ENCODE data around the gene HNRNPUL2. TPM values are rescaled to one million over a fixed set of nuclear protein-coding genes. Genes with fewer than 3 reads are reported as not detected.
"Not testable (repeated sequence)": the region's sequence is repeated elsewhere in the genome, so short reads cannot be mapped to it uniquely, and the experiment has no call there.

The HNRNPUL2 gene
- total and polyA plus RNA-seq, 10 donors, result 26.4 to 62.8 (median 46.0) TPM

DNA sequence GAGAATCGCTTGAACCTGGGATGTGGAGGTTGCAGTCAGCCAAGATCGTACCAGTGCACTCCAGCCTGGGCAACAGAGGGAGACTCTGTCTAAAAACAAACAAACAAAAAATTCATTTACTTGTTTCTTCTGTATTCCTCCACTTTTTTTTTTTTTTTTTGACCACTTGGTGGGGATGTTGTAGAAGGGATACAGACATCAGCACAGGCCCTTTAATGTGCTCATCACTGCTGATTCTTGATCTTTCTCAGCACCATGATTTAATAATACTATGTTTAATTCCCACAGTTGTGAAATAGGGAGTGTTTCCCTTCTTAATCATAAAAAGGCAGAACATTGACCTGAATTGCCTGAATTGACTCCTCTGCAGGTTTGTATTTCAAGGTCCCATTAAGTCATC lies 5.6 kb upstream of the HNRNPUL2 start:
- TF ChIP-seq POLR2AphosphoS5 (IDR thresholded peaks at IDR 0.05), result no peak
- TF ChIP-seq, protein P1, sequence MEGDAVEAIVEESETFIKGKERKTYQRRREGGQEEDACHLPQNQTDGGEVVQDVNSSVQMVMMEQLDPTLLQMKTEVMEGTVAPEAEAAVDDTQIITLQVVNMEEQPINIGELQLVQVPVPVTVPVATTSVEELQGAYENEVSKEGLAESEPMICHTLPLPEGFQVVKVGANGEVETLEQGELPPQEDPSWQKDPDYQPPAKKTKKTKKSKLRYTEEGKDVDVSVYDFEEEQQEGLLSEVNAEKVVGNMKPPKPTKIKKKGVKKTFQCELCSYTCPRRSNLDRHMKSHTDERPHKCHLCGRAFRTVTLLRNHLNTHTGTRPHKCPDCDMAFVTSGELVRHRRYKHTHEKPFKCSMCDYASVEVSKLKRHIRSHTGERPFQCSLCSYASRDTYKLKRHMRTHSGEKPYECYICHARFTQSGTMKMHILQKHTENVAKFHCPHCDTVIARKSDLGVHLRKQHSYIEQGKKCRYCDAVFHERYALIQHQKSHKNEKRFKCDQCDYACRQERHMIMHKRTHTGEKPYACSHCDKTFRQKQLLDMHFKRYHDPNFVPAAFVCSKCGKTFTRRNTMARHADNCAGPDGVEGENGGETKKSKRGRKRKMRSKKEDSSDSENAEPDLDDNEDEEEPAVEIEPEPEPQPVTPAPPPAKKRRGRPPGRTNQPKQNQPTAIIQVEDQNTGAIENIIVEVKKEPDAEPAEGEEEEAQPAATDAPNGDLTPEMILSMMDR (IDR thresholded peaks at IDR 0.05 in 8 of 11, conservative IDR thresholded peaks at IDR 0.05 in 3 of 11), result no peak
- Histone ChIP-seq H3K36me3 (peaks cover 0 to 79% (median 51%) of the 10 kb centered on the region in 6 donors), H3K27ac (no peak overlapping the region), H3K4me1 (peaks cover 13 to 61% (median 39%) of the 10 kb centered on the region in 6 donors), H3K4me3 (no peak overlapping the region), H3K27me3 (replicated peaks in 1 of 7) (no peaks in the 10 kb centered on the region), H3K9me3 (no peaks in the 10 kb centered on the region)
- DNase-seq, result no peak
- intact Hi-C loops (cut with DNase I; ENCODE audit: low total_unique reads), result no loop called here
- 78 to 87% (median 85%) methylated on average over 2 of the region's 2 CpGs for WGBS, 5 donors

- DNase-seq; H3K9me3 ChIP-seq; intact Hi-C loops (cut with DNase I; ENCODE audit: low total_unique reads); H3K27me3 ChIP-seq (replicated peaks in 1 of 7): not testable (repeated sequence)
- Histone ChIP-seq H3K4me1 (peaks cover 22 to 77% (median 49%) of the 10 kb centered on the region in 6 donors), H3K27ac (peak overlapping the region in 2 of 8 donors; percentile 96 to 98), H3K4me3 (peak overlapping the region in 6 of 8 donors; percentile 79 to 99 (median 94)), H3K36me3 (peaks cover 0 to 52% (median 25%) of the 10 kb centered on the region in 6 donors)
- whole genome bisulfite sequencing, 5 donors, result 80 to 91% (median 84%) methylated on average over 14 of the region's 14 CpGs
These were observed 2.8 kb upstream of the HNRNPUL2 start for GRCh38 chr11:62730076-62730475.

DNA sequence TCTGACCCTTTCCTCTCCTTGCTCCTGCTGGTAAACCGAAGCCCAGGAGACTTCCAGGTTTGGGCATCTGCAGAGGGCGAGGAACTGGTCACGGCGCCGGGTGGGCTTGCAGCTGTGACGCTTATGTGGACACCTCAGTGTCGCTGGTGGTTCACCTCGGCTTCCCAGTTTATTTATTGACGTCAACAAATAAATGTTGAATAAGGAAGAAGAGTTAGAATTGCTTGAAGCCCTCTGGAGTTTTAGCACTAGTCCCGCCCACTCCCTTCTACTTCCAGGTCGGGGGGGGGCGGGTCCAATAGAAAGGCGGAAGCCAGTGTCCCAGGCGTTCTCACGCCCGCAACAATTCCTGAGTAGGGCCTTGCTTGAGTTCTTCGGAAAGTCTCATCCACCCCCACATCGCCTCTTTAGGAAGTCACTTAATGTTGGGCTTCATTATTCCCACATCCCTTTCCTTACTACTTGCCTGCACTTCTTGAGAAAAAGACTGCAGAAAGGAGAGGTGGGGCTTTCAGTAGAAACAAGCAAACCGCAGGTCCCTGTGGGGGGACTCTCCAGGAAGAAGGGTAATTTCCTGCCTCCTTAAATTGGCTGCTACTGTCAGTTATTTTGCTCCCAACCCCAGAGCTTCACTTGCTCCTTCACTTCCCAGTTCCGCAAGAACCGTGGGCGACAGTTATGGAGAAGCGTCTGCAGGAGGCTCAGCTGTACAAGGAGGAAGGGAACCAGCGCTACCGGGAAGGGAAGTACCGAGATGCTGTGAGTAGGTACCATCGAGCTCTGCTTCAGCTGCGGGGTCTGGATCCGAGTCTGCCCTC lies 1.1 kb upstream of the HNRNPUL2 start, which contains the start of gene TTC9C:
TSS of gene TTC9C (plus strand) at position 316 of the 818 bp plus-strand sequence. CDS start at position 679, 363 bp downstream.
- Histone ChIP-seq H3K27ac (peak within 1 kb of the TSS; percentile 78 to 98 (median 96)), H3K4me3 (peak within 1 kb of the TSS; percentile 73 to 99 (median 94)), H3K27me3 (replicated peaks in 1 of 7) (no peaks in the 10 kb centered on the region), H3K4me1 (peaks cover 30 to 81% (median 66%) of the 10 kb centered on the region in 6 donors), H3K9me3 (no peaks in the 10 kb centered on the region), H3K36me3 (peaks cover 0 to 46% (median 15%) of the 10 kb centered on the region in 6 donors)
- peak; percentile 94 for DNase-seq
- TF ChIP-seq, protein P1 (IDR thresholded peaks at IDR 0.05 in 8 of 11, conservative IDR thresholded peaks at IDR 0.05 in 3 of 11), result no peak
- TF ChIP-seq POLR2AphosphoS5 (IDR thresholded peaks at IDR 0.05) (peak; percentile 68 to 96 (median 87)), POLR2A (IDR thresholded peaks at IDR 0.05) (peak in 1 of 3 donors; percentile 70)
- intact Hi-C loops (cut with DNase I; ENCODE audit: low total_unique reads), result no loop called here
- 0 to 1% (median 0%) methylated on average over 29 of the region's 29 CpGs for WGBS, 5 donors

DNA sequence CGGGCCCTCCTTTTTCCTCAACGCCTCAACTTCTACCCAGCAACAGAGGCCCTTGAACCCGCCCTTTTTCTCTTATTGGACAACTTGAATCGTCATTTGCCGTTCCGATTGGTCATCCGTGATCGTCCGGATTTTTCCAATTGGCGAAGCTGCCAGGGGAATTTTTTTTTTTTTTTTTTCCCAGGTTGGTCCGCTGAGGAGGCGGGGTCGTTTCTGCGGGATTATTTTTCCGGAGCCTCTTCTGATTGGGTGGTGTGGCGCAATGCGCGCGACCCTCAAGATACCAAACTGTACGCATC lies 564 bp upstream of the HNRNPUL2 start:
- peaks cover 3 to 46% (median 16%) of the 10 kb centered on the region in 6 donors for H3K36me3 ChIP-seq
- 0 to 1% (median 0%) methylated on average over 20 of the region's 20 CpGs for whole genome bisulfite sequencing, 5 donors
- intact Hi-C loops (cut with DNase I; ENCODE audit: low total_unique reads), result no loop called here
- peaks cover 30 to 81% (median 67%) of the 10 kb centered on the region in 6 donors for H3K4me1 ChIP-seq
- DNase-seq, result no peak
- TF ChIP-seq, protein P1 (IDR thresholded peaks at IDR 0.05 in 8 of 11, conservative IDR thresholded peaks at IDR 0.05 in 3 of 11), result no peak
- peak overlapping the region; percentile 78 to 98 (median 96) for H3K27ac ChIP-seq
- peak overlapping the region; percentile 73 to 99 (median 94) for H3K4me3 ChIP-seq
- H3K27me3 ChIP-seq (replicated peaks in 1 of 7), result no peaks in the 10 kb centered on the region
- H3K9me3 ChIP-seq, result no peaks in the 10 kb centered on the region

All from spleen (tissue), 11 donors.